SK-N-MC (cell line): ENCODE data around the gene CTH.

Experiments used
- DNase-seq: peaks from one replicate; pipeline ENCODE4 v3.0.0-alpha.2; 2011; ENCODE audit warnings: low read depth, low spot score
- H3K27ac ChIP-seq: fragments of 200-600 bp; sonication (generic); 2 replicates; pipeline ENCODE4 v1.5.1; 2016; ENCODE audit warnings: mixed run types
- H3K36me3 ChIP-seq: fragments of 200-600 bp; sonication (generic); 2 replicates; pipeline ENCODE4 v1.6.1; 2017; ENCODE audit warnings: antibody characterized with exemption, low read length, mixed read lengths; ENCODE audit not compliant: insufficient read depth
- H3K4me3 ChIP-seq: fragments of 200-600 bp; sonication (generic); 2 replicates; pipeline ENCODE4 v1.5.1; 2016
- H3K9ac ChIP-seq: fragments of 200-600 bp; sonication (generic); 2 replicates; pipeline ENCODE4 v1.8.0; 2017; ENCODE audit warnings: mixed run types, mixed read lengths; ENCODE audit not compliant: insufficient read length
- H3K9me3 ChIP-seq: fragments of 200-600 bp; sonication (generic); 2 replicates; pipeline ENCODE4 v1.6.1; 2017; ENCODE audit warnings: low read depth, mild to moderate bottlenecking, antibody characterized with exemption, low read length, moderate library complexity, mixed read lengths
- EZH2 ChIP-seq: fragments of 200-600 bp; sonication (generic); IDR thresholded peaks from one replicate; pipeline ENCODE4 v1.6.1; 2017; ENCODE audit warnings: antibody characterized with exemption
- FOXP2 ChIP-seq: optimal IDR thresholded peaks from 2 replicates; pipeline ENCODE3; 2011; ENCODE audit warnings: mild to moderate bottlenecking, moderate library complexity; ENCODE audit not compliant: insufficient read depth; ENCODE audit errors: extremely low read length, control extremely low read depth
- POLR2AphosphoS5 ChIP-seq: IDR thresholded peaks from 2 replicates; pipeline ENCODE4 v1.6.1; 2012; ENCODE audit warnings: mild to moderate bottlenecking, low read depth, low read length, borderline replicate concordance

Gene CTH

GRCh38 chr1:70420320-70420719 is 9.3 kb downstream of the CTH start:
- no peaks in the 10 kb centered on the region for H3K9me3 ChIP-seq
- peaks cover 34% of the 10 kb centered on the region for H3K36me3 ChIP-seq
- H3K27ac ChIP-seq: no peak overlapping the region
- no peak overlapping the region for H3K4me3 ChIP-seq
- TF ChIP-seq POLR2AphosphoS5: no peak
- TF ChIP-seq FOXP2: no peak
- TF ChIP-seq EZH2: no peak
- H3K9ac ChIP-seq: no peak overlapping the region
- DNase-seq: no peak

- Histone ChIP-seq H3K9me3 (no peaks in the 10 kb centered on the region), H3K27ac (no peak overlapping the region), H3K4me3 (no peak overlapping the region), H3K9ac (no peak overlapping the region), H3K36me3 (peaks cover 34% of the 10 kb centered on the region; the same call in 1 of the 2 replicates)
- TF ChIP-seq FOXP2: no peak
- no peak for TF ChIP-seq POLR2AphosphoS5
- no peak for TF ChIP-seq EZH2
- DNase-seq: no peak
Observed at GRCh38 chr1:70426154-70427131, 15.4 kb downstream of the CTH start.

GRCh38 chr1:70427976-70428375 is 16.9 kb downstream of the CTH start:
- TF ChIP-seq POLR2AphosphoS5 (no peak), EZH2 (no peak), FOXP2 (no peak)
- Histone ChIP-seq H3K4me3 (no peak overlapping the region), H3K9me3 (no peaks in the 10 kb centered on the region), H3K36me3 (peaks cover 38% of the 10 kb centered on the region), H3K9ac (no peak overlapping the region), H3K27ac (no peak overlapping the region)
- DNase-seq: no peak

GRCh38 chr1:70429219-70429618 is 18.2 kb downstream of the CTH start:
- no peak for DNase-seq
- H3K36me3 ChIP-seq: peaks cover 47% of the 10 kb centered on the region
- no peak overlapping the region for H3K9ac ChIP-seq
- no peaks in the 10 kb centered on the region for H3K9me3 ChIP-seq
- TF ChIP-seq POLR2AphosphoS5 (no peak), FOXP2 (no peak), EZH2 (no peak)
- H3K27ac ChIP-seq: no peak overlapping the region
- H3K4me3 ChIP-seq: no peak overlapping the region

DNA sequence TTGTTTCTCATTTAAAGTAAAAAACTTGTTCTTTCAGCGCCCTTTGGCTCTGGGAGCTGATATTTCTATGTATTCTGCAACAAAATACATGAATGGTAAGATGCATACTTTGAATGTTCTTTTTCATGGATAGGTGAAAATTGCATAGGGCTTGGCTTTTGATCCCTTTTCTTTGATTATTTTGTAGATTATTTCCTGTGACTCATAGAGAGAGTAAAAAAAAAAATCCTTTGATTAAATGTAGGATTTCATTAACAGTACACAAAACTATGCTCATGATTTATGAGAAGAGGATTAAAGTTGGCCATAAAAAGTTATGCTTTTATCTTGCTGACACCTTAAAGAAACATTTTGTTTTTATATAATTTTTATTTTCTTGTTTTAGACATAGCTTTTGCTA is 18.7 kb downstream of the CTH start:
- TF ChIP-seq EZH2: no peak
- TF ChIP-seq POLR2AphosphoS5: no peak
- no peak for TF ChIP-seq FOXP2
- H3K36me3 ChIP-seq: peaks cover 44% of the 10 kb centered on the region
- no peak overlapping the region for H3K4me3 ChIP-seq
- H3K27ac ChIP-seq: no peak overlapping the region
- H3K9ac ChIP-seq: no peak overlapping the region
- no peak for DNase-seq
- H3K9me3 ChIP-seq: no peaks in the 10 kb centered on the region

GRCh38 chr1:70431317-70431716 is 20.2 kb downstream of the CTH start:
- Histone ChIP-seq H3K36me3 (peaks cover 55% of the 10 kb centered on the region), H3K9ac (no peak overlapping the region), H3K9me3 (no peaks in the 10 kb centered on the region), H3K27ac (no peak overlapping the region), H3K4me3 (no peak overlapping the region)
- no peak for TF ChIP-seq FOXP2
- TF ChIP-seq EZH2: no peak
- no peak for TF ChIP-seq POLR2AphosphoS5
- DNase-seq: no peak

DNA sequence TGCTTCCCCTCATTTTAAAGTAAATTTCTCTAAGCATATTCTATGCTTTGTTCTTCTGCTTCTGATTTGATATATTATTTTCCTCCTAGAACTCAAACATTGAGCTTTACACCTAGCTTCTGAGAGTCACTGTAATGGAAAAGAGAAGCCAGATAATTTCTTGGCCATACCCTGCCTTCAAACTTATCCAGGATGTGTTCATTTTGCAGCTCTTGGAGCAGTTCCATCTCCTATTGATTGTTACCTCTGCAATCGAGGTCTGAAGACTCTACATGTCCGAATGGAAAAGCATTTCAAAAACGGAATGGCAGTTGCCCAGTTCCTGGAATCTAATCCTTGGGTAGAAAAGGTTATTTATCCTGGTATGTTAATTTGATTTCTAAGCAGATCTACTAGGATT is 20.8 kb downstream of the CTH start:
- Histone ChIP-seq H3K9ac (no peak overlapping the region), H3K9me3 (no peaks in the 10 kb centered on the region), H3K36me3 (peaks cover 53% of the 10 kb centered on the region), H3K4me3 (no peak overlapping the region), H3K27ac (no peak overlapping the region)
- DNase-seq: no peak
- TF ChIP-seq FOXP2 (no peak), EZH2 (no peak), POLR2AphosphoS5 (no peak)

- no peak overlapping the region for H3K4me3 ChIP-seq
- H3K9me3 ChIP-seq: no peaks in the 10 kb centered on the region
- peaks cover 57% of the 10 kb centered on the region for H3K36me3 ChIP-seq
- no peak overlapping the region for H3K9ac ChIP-seq
- DNase-seq: no peak
- TF ChIP-seq EZH2: no peak
- no peak for TF ChIP-seq POLR2AphosphoS5
- TF ChIP-seq FOXP2: no peak
- no peak overlapping the region for H3K27ac ChIP-seq
Observed at GRCh38 chr1:70434253-70434859, 23.3 kb downstream of the CTH start.
